DOHH2 (cell line): ENCODE results near the gene EPC1.

Source experiments
- H3F3A ChIP-seq: fragments of 200-600 bp; sonication (generic), shearing (Covaris generic); 2 replicates; pipeline ENCODE4 v1.6.0; 2016; ENCODE audit warnings: antibody characterized with exemption, mild to moderate bottlenecking; ENCODE audit not compliant: control insufficient read depth, insufficient read depth
- H3K27ac ChIP-seq: fragments of 200-600 bp; sonication (generic); 2 replicates; pipeline ENCODE4 v1.5.1; 2014; ENCODE audit warnings: low read depth, mild to moderate bottlenecking, low read length, moderate library complexity
- H3K27me3 ChIP-seq: fragments of 200-600 bp; sonication (generic); 2 replicates; pipeline ENCODE4 v1.6.1; 2014; ENCODE audit warnings: mild to moderate bottlenecking, low read length, mixed read lengths; ENCODE audit not compliant: control insufficient read depth
- H3K36me3 ChIP-seq: fragments of 200-600 bp; sonication (generic); 2 replicates; pipeline ENCODE4 v1.6.1; 2014; ENCODE audit warnings: mild to moderate bottlenecking, low read length, moderate library complexity, mixed read lengths; ENCODE audit not compliant: control insufficient read depth
- H3K4me1 ChIP-seq: fragments of 200-600 bp; sonication (generic); 2 replicates; pipeline ENCODE4 v1.6.1; 2014; ENCODE audit warnings: mild to moderate bottlenecking, low read length, mixed read lengths; ENCODE audit not compliant: control insufficient read depth
- H3K4me2 ChIP-seq: fragments of 200-600 bp; sonication (generic); 2 replicates; pipeline ENCODE4 v1.6.0; 2014; ENCODE audit warnings: mild to moderate bottlenecking, low read length, moderate library complexity
- H3K4me3 ChIP-seq: fragments of 200-600 bp; sonication (generic); 2 replicates; pipeline ENCODE4 v1.5.1; 2014; ENCODE audit warnings: mild to moderate bottlenecking, low read length, mixed read lengths
- H3K79me2 ChIP-seq: fragments of 200-600 bp; sonication (generic); 2 replicates; pipeline ENCODE4 v1.6.1; 2014; ENCODE audit warnings: mild to moderate bottlenecking, low read length, mixed read lengths; ENCODE audit not compliant: control insufficient read depth
- H3K9me2 ChIP-seq: fragments of 200-600 bp; sonication (generic); replicated peaks from 2 replicates; pipeline ENCODE4 v1.6.1; 2014; ENCODE audit warnings: mild to moderate bottlenecking, low read length, mixed read lengths; ENCODE audit not compliant: control insufficient read depth
- H3K9me3 ChIP-seq: fragments of 200-600 bp; sonication (generic); 2 replicates; pipeline ENCODE4 v1.6.1; 2014; ENCODE audit warnings: antibody characterized with exemption, low read length, mixed read lengths; ENCODE audit not compliant: control insufficient read depth, insufficient read depth
- H4K20me1 ChIP-seq: fragments of 200-600 bp; sonication (generic); 2 replicates; pipeline ENCODE4 v1.6.0; 2014; ENCODE audit warnings: low read depth, mild to moderate bottlenecking, antibody characterized with exemption, low read length, moderate library complexity; ENCODE audit not compliant: control insufficient read depth, insufficient read depth
- CTCF ChIP-seq: fragments of 200-600 bp; sonication (generic); IDR thresholded peaks from one replicate; pipeline ENCODE4 v1.5.1; 2014; ENCODE audit warnings: antibody characterized with exemption, mild to moderate bottlenecking, low read depth, low read length; ENCODE audit not compliant: poor library complexity, severe bottlenecking
- EZH2phosphoT487 ChIP-seq: fragments of 200-600 bp; sonication (generic); IDR thresholded peaks from 2 replicates; pipeline ENCODE4 v1.6.1; 2017; ENCODE audit warnings: borderline replicate concordance, mild to moderate bottlenecking, antibody characterized with exemption, low read length, moderate library complexity, mixed read lengths

The EPC1 gene

GRCh38 chr10:32371101-32371500, 24.1 kb upstream of the EPC1 start:
- peaks cover 4% of the 10 kb centered on the region; the same call in 1 of the 2 replicates for H3K36me3 ChIP-seq
- H3K27ac ChIP-seq, result no peak overlapping the region
- H3K4me3 ChIP-seq, result no peak overlapping the region
- H3K9me2 ChIP-seq, result no peaks in the 10 kb centered on the region
- peaks cover 20% of the 10 kb centered on the region for H3K4me1 ChIP-seq
- TF ChIP-seq CTCF, result no peak
- TF ChIP-seq EZH2phosphoT487, result no peak
- H4K20me1 ChIP-seq, result no peaks in the 10 kb centered on the region; the same call in 1 of the 2 replicates
- H3F3A ChIP-seq, result peaks cover 10% of the 10 kb centered on the region; the same call in 1 of the 2 replicates
- peaks cover 87% of the 10 kb centered on the region for H3K79me2 ChIP-seq
- no peaks in the 10 kb centered on the region for H3K9me3 ChIP-seq
- H3K4me2 ChIP-seq, result no peak overlapping the region
- no peaks in the 10 kb centered on the region for H3K27me3 ChIP-seq

- Histone ChIP-seq H3K9me3 (no peaks in the 10 kb centered on the region), H3K9me2 (no peaks in the 10 kb centered on the region), H4K20me1 (no peaks in the 10 kb centered on the region), H3K79me2 (peaks cover 80% of the 10 kb centered on the region), H3K4me1 (peaks cover 8% of the 10 kb centered on the region), H3K4me2 (peak overlapping the region; percentile 47), H3K4me3 (no peak overlapping the region), H3K27me3 (no peaks in the 10 kb centered on the region), H3F3A (peaks cover 10% of the 10 kb centered on the region; the same call in 1 of the 2 replicates), H3K36me3 (peaks cover 4% of the 10 kb centered on the region; the same call in 1 of the 2 replicates), H3K27ac (no peak overlapping the region)
- peak; percentile 86 for TF ChIP-seq CTCF
- TF ChIP-seq EZH2phosphoT487, result no peak
These were observed 21.0 kb upstream of the EPC1 start for GRCh38 chr10:32367793-32368453.

GRCh38 chr10:32366588-32366987, 19.6 kb upstream of the EPC1 start:
- H3K79me2 ChIP-seq, result peaks cover 83% of the 10 kb centered on the region
- TF ChIP-seq CTCF (no peak), EZH2phosphoT487 (no peak)

More at GRCh38 chr10:32366588-32366987, 19.6 kb upstream of the EPC1 start:
- no peak overlapping the region for H3K27ac ChIP-seq
- no peaks in the 10 kb centered on the region for H3K27me3 ChIP-seq
- H3K4me2 ChIP-seq, result no peak overlapping the region
- H3K9me3 ChIP-seq, result no peaks in the 10 kb centered on the region
- peaks cover 10% of the 10 kb centered on the region; the same call in 1 of the 2 replicates for H3F3A ChIP-seq
- peaks cover 4% of the 10 kb centered on the region; the same call in 1 of the 2 replicates for H3K36me3 ChIP-seq
- no peak overlapping the region for H3K4me3 ChIP-seq
- H3K4me1 ChIP-seq, result peaks cover 8% of the 10 kb centered on the region
- H3K9me2 ChIP-seq, result no peaks in the 10 kb centered on the region
- H4K20me1 ChIP-seq, result no peaks in the 10 kb centered on the region
